Endothelial cell of umbilical vein (primary cell): Measurements from ENCODE around the gene HERPUD1. TPM values are rescaled to one million over a fixed set of nuclear protein-coding genes. Genes with fewer than 3 reads are reported as not detected.

Experiments
- BruUV-seq: library from RNA; stranded (reverse); fragments of 400-500 nt; replicated peaks from 2 replicates; lab custom pipeline; 2021; lab: Mats Ljungman, UMichigan
- CTCF ChIA-PET: fragments of 300-600, 350-600 bp; sonication (Branson Sonifier 250); formaldehyde crosslinking; loops from one replicate; lab custom pipeline; 2021; ENCODE audit warnings: antibody characterized with exemption, inconsistent platforms; lab: Charles Lee
- POLR2A ChIA-PET: fragments of 300-600, 350-600 bp; sonication (Branson Sonifier 250); formaldehyde crosslinking; loops from one replicate; lab custom pipeline; 2021; ENCODE audit warnings: antibody characterized with exemption, inconsistent platforms; lab: Charles Lee
- DNase-seq: peaks from one replicate; pipeline ENCODE4 v3.0.0-alpha.2; 2011; ENCODE audit warnings: low read depth, low spot score
- FAIRE-seq: peaks from 2 replicates; lab custom pipeline; 2011; peaks lifted over from hg19 to GRCh38; lab: Jason Lieb, UNC
- H2AFZ ChIP-seq: 2 replicates; pipeline ENCODE4 v1.6.0; 2012; ENCODE audit warnings: low read depth, low read length, control low read depth, inconsistent platforms
- H3K27ac ChIP-seq: 2 replicates; pipeline ENCODE4 v1.5.1; 2011; ENCODE audit warnings: low read depth, mild to moderate bottlenecking, control low read depth, low read length, moderate library complexity; ENCODE audit not compliant: insufficient read depth
- H3K27me3 ChIP-seq, 2 experiments: 2 replicates each; pipeline versions ENCODE4 v1.6.0 to v1.6.1; 2011; ENCODE audit warnings: low read length in 2 of 2, mixed read lengths in 1 of 2; ENCODE audit not compliant: control insufficient read depth in 2 of 2, insufficient read depth in 2 of 2
- H3K36me3 ChIP-seq, 2 experiments: 2 replicates in 1 of 2; 3 replicates in 1 of 2; pipeline ENCODE4 v1.5.1; 2011; ENCODE audit warnings: low read length in 2 of 2, mild to moderate bottlenecking in 1 of 2, moderate library complexity in 1 of 2; ENCODE audit not compliant: control insufficient read depth in 2 of 2, insufficient read depth in 2 of 2; ENCODE audit errors: extremely low read depth in 1 of 2
- H3K4me1 ChIP-seq: 3 replicates; pipeline ENCODE4 v1.5.1; 2011; ENCODE audit warnings: mild to moderate bottlenecking, low read length; ENCODE audit not compliant: control insufficient read depth, insufficient read depth; ENCODE audit errors: extremely low read depth
- H3K4me2 ChIP-seq: 2 replicates; pipeline ENCODE4 v1.6.1; 2011; ENCODE audit warnings: low read length, control low read depth, mixed read lengths; ENCODE audit not compliant: insufficient read depth
- H3K4me3 ChIP-seq, 3 experiments: fragments of 200-600 bp in 1 of 3; sonication (generic), shearing (Covaris generic) in 1 of 3; replicated peaks in 1 of 3; 2 replicates each; pipeline ENCODE4 v1.5.1; 2011 to 2016; ENCODE audit warnings: control low read depth in 3 of 3, low read length in 3 of 3, mild to moderate bottlenecking in 2 of 3, inconsistent platforms in 1 of 3, low read depth in 1 of 3, moderate library complexity in 1 of 3; ENCODE audit not compliant: insufficient read depth in 1 of 3
- H3K79me2 ChIP-seq: 2 replicates; pipeline ENCODE4 v1.6.0; 2012; ENCODE audit warnings: low read length, inconsistent platforms; ENCODE audit not compliant: control insufficient read depth, insufficient read depth
- H3K9ac ChIP-seq: replicated peaks from 2 replicates; pipeline ENCODE3; 2011; ENCODE audit warnings: low read length, control low read depth; ENCODE audit not compliant: insufficient read depth; ENCODE audit errors: extremely low read depth
- H3K9me1 ChIP-seq: replicated peaks from 3 replicates; pipeline ENCODE4 v1.6.0; 2011; ENCODE audit warnings: mild to moderate bottlenecking, low read length; ENCODE audit not compliant: control insufficient read depth, insufficient read depth; ENCODE audit errors: extremely low read depth
- H3K9me3 ChIP-seq: replicated peaks from 2 replicates; pipeline ENCODE4 v1.5.1; 2012; ENCODE audit warnings: low read length, inconsistent platforms; ENCODE audit not compliant: control insufficient read depth, insufficient read depth
- H4K20me1 ChIP-seq: replicated peaks from 2 replicates; pipeline ENCODE3; 2011; ENCODE audit warnings: mild to moderate bottlenecking, low read length; ENCODE audit not compliant: control insufficient read depth, insufficient read depth; ENCODE audit errors: extremely low read depth
- EZH2 ChIP-seq: IDR thresholded peaks from 2 replicates; pipeline ENCODE4 v1.6.1; 2012; ENCODE audit warnings: borderline replicate concordance, low read depth, mild to moderate bottlenecking, moderate library complexity, low read length, inconsistent platforms; ENCODE audit not compliant: severe bottlenecking
- FOS ChIP-seq: IDR thresholded peaks from 2 replicates; pipeline ENCODE4 v1.6.1; 2011; ENCODE audit warnings: mild to moderate bottlenecking, low read length, moderate library complexity, borderline replicate concordance; ENCODE audit not compliant: insufficient read depth
- GATA2 ChIP-seq: IDR thresholded peaks from 2 replicates; pipeline ENCODE4 v1.7.0; 2011; ENCODE audit warnings: low read depth, mild to moderate bottlenecking, moderate library complexity, mixed read lengths, low read length; ENCODE audit not compliant: insufficient read length, insufficient read depth
- JUN ChIP-seq: IDR thresholded peaks from 2 replicates; pipeline ENCODE4 v1.6.1; 2011; ENCODE audit warnings: borderline replicate concordance, low read depth; ENCODE audit not compliant: insufficient read length, insufficient read depth
- MYC ChIP-seq: IDR thresholded peaks from one replicate; pipeline ENCODE4 v1.6.1; 2011; ENCODE audit warnings: mild to moderate bottlenecking, low read depth, low read length
- POLR2A ChIP-seq: IDR thresholded peaks from 2 replicates; pipeline ENCODE4 v1.6.1; 2012; ENCODE audit warnings: low read depth, mild to moderate bottlenecking, control low read depth, low read length
- POLR2AphosphoS5 ChIP-seq: IDR thresholded peaks from 2 replicates; pipeline ENCODE4 v1.6.1; 2012; ENCODE audit warnings: low read depth, mild to moderate bottlenecking, control low read depth, low read length, moderate library complexity; ENCODE audit not compliant: insufficient read depth
- dilution Hi-C: fragments of 300-500 bp; cut with MboI; formaldehyde crosslinking; loops from one replicate; pipeline ENCODE4 v1.15.0; 2019; ENCODE audit warnings: low sequenced_read_pairs; ENCODE audit not compliant: extremely low pct_ligation_motif_present
- intact Hi-C: fragments of 100-400 bp; cut with micrococcal nuclease; formaldehyde crosslinking; loops from one replicate; pipeline ENCODE4 v1.10.0; 2022
- polyA plus RNA-seq, 4 experiments: library from polyadenylated mRNA; depleted of rRNA in 3 of 4; stranded (reverse) in 3 of 4; unstranded in 1 of 4; fragments of >200 nt; gene quantifications; 2 replicates each; pipeline versions ENCODE4 v1.2.1 to v1.2.3, GENCODE V29; 2011 to 2012; ENCODE audit warnings: missing spikeins in 1 of 4
- total RNA-seq: library from RNA; stranded (reverse); gene quantifications from 2 replicates; pipeline ENCODE4 v1.2.3, GENCODE V29; 2021
- TF ChIP-seq, protein P1 (sequence below), 2 donors: IDR thresholded peaks; 1 replicate in 1 of 2; 2 replicates in 1 of 2; pipeline ENCODE4 v1.5.1; 2011; ENCODE audit warnings: low read length in 2 of 2, mild to moderate bottlenecking in 2 of 2, moderate library complexity in 2 of 2, control low read depth in 1 of 2, inconsistent platforms in 1 of 2, low read depth in 1 of 2; ENCODE audit not compliant: insufficient read depth in 1 of 2; ENCODE audit errors: extremely low read depth in 1 of 2
- TF ChIP-seq, protein P2 (sequence below): IDR thresholded peaks from 2 replicates; pipeline ENCODE4 v1.6.1; 2011; ENCODE audit not compliant: insufficient read depth, insufficient read length

Gene HERPUD1
- total and polyA plus RNA-seq, 2 donors (not counting 3 experiments of a cell fraction or from before 2014, with no cell fraction given), result 107 to 109 TPM

DNA sequence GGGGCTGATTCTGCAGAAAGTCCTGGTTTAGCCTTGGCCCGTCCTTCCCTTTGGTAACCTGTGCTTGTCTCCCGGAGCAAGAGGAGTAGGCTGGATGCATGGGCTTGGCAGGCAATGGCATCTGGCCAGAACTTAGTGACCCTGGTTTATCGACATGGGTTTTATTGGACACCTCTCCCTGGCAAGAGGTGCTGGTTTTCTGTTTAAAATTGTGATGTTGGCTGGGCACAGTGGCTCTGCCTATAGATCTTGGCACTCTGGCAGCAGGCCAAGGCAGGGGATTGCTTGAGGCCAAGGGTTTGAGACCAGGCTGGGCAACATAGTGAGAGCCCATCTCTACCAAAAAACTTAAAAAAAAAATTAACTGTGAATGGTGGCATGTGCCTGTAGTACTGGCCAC is 35.7 kb upstream of the HERPUD1 start:
- Histone ChIP-seq H3K4me3 (no peak overlapping the region), H3K27ac (no peak overlapping the region), H3K9ac (no peak overlapping the region), H3K27me3 (no peaks in the 10 kb centered on the region), H3K4me1 (no peaks in the 10 kb centered on the region), H3K9me1 (no peaks in the 10 kb centered on the region), H3K4me2 (no peak overlapping the region), H3K79me2 (no peaks in the 10 kb centered on the region), H2AFZ (no peak overlapping the region), H3K9me3 (no peaks in the 10 kb centered on the region), H4K20me1 (no peaks in the 10 kb centered on the region), H3K36me3 (no peaks in the 10 kb centered on the region)
- dilution Hi-C loops, result no loop called here
- intact Hi-C loops, result no loop called here
- ChIA-PET CTCF (no interaction called here), POLR2A (no interaction called here)
- TF ChIP-seq FOS (no peak), POLR2AphosphoS5 (no peak), EZH2 (no peak), POLR2A (no peak), GATA2 (no peak), JUN (no peak), MYC (no peak)
- TF ChIP-seq, protein P1, sequence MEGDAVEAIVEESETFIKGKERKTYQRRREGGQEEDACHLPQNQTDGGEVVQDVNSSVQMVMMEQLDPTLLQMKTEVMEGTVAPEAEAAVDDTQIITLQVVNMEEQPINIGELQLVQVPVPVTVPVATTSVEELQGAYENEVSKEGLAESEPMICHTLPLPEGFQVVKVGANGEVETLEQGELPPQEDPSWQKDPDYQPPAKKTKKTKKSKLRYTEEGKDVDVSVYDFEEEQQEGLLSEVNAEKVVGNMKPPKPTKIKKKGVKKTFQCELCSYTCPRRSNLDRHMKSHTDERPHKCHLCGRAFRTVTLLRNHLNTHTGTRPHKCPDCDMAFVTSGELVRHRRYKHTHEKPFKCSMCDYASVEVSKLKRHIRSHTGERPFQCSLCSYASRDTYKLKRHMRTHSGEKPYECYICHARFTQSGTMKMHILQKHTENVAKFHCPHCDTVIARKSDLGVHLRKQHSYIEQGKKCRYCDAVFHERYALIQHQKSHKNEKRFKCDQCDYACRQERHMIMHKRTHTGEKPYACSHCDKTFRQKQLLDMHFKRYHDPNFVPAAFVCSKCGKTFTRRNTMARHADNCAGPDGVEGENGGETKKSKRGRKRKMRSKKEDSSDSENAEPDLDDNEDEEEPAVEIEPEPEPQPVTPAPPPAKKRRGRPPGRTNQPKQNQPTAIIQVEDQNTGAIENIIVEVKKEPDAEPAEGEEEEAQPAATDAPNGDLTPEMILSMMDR (IDR thresholded peaks at IDR 0.05; ENCODE audit: extremely low read depth in 1 of 2, insufficient read depth in 1 of 2, low read depth in 1 of 2, low read length in 2 of 2), result no peak
- TF ChIP-seq, protein P2, sequence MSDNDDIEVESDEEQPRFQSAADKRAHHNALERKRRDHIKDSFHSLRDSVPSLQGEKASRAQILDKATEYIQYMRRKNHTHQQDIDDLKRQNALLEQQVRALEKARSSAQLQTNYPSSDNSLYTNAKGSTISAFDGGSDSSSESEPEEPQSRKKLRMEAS, result no peak
- DNase-seq (no peak), FAIRE-seq (no peak)
- BruUV-seq, result no TSS peak
